ENCODE data around the gene BTBD1.

DNA sequence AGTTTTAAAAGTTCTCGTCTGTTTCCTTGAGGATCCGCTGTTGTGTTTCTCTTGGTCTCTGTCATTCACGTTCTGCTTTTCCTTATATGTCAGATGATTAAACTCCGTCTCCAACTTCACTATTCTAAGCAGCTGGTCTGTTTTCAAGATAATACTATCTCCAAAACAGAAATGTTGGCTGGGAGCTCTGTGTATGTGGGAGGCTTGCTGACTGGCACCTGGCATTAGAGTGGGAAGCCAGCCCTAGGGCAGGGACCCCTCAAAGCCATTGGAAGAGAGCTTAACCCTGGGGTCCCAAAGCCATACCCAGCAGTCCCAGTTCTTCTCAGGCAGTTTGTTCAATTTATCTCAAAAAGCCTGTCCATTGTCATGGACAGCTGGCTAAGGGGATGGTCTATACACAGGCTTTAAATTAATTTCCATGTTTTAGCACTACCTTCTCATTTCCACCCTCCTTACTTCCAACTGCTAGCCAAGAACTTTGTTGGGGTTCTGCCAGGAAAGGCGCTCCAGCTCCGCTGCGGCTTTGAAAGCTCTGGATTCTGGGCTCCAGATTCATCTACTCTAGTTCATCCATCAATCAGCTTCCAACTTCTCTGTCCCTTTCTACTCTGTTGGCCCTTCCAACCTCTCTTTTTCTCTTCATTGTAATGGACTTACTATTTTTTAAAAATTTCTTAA lies 9.2 kb downstream of the BTBD1 start:
- TF ChIP-seq GATA2 (IDR thresholded peaks at IDR 0.05; ENCODE audit: low read depth, low read length): no peak
- no peak for TF ChIP-seq GATA3 (IDR thresholded peaks at IDR 0.05; ENCODE audit: low read depth, low read length)
